ENCODE measurements around the gene ZNF226.
"Not testable (repeated sequence)": the region's sequence is repeated elsewhere in the genome, so short reads cannot be mapped to it uniquely, and the experiment has no call there.

GRCh38 chr19:44220761-44221160 lies 55.9 kb downstream of the ZNF226 start:
- TF ChIP-seq, protein P1, sequence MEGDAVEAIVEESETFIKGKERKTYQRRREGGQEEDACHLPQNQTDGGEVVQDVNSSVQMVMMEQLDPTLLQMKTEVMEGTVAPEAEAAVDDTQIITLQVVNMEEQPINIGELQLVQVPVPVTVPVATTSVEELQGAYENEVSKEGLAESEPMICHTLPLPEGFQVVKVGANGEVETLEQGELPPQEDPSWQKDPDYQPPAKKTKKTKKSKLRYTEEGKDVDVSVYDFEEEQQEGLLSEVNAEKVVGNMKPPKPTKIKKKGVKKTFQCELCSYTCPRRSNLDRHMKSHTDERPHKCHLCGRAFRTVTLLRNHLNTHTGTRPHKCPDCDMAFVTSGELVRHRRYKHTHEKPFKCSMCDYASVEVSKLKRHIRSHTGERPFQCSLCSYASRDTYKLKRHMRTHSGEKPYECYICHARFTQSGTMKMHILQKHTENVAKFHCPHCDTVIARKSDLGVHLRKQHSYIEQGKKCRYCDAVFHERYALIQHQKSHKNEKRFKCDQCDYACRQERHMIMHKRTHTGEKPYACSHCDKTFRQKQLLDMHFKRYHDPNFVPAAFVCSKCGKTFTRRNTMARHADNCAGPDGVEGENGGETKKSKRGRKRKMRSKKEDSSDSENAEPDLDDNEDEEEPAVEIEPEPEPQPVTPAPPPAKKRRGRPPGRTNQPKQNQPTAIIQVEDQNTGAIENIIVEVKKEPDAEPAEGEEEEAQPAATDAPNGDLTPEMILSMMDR (IDR thresholded peaks at IDR 0.05), result not testable (repeated sequence)
- not testable (repeated sequence) for TF ChIP-seq POLR2A, POLR2AphosphoS5, EP300 (IDR thresholded peaks at IDR 0.05)

Data from stomach (tissue), 4 donors.